ENCODE data around the gene RPS10. TPM values are rescaled to one million over a fixed set of nuclear protein-coding genes. Genes with fewer than 3 reads are reported as not detected.
A peak's percentile ranks its signal among the peaks of the same experiment; 100 is the strongest.

Gene RPS10
- total RNA-seq, result 1,626 and 1,641 TPM in 2 replicates
- long read RNA-seq, transcript RPS10-209 (6 exons, 588 nt), result major isoform, 428 of 474 reads
- long read RNA-seq, transcript RPS10-206 (6 exons, 781 nt), result minor isoform, 7 of 474 reads
- long read RNA-seq, partial matches to known transcripts, result 36 of 474 reads
- long read RNA-seq, other reads (novel, unspliced or antisense), result 0 of 474 reads

DNA sequence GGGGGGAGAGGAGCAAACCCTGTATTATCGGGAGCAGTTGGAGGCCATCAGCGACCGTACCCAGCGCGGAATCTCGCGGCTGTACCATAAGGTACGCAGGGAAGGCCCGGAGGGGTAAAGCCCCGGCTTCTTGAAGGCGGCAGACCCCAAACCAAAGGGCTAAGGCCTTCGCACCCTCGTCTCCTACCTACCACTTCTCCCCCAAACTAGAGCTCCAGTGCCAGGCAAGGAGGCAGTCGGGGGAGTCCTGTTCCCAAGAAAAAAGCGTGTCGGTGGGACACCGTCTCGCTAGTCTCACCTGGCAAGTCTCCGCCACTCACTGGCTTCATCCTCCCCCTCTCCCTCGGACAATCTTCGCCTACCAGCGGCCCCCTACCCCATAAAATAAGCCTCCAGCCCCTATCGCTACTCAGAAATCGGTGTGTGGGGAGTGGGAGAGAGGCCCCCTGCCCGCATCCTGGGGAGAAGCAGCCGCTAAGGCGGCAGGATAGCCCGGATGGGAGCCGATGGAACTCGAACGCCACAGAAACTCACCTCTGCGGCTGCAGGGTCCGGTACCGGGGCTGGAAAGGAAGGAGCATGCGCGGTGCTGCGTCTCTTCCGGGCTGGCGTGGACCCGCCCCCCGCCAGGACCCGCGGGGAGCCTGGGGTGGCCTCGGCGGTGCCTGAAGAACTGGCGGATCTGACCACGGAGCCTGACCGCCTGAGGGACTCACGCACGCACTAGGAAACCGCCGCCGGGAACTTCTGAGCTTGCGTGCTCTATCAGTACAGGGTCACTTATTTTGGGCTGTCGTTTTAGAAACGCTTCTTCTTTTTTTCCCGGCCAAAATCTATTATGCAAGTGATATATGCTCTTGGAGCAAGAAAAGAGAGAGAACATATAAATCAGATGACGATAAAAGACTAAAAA, at the start of gene RPS10:
Gene RPS10 (minus strand): TSS at position 572 of the 913 bp plus-strand sequence. CDS start 848 bp downstream, outside the sequence.
- Mint-ChIP-seq H3K27me3 (ENCODE audit: low read depth) (peaks cover 3% of the 10 kb centered on the region), H3K4me1 (peaks cover 29% of the 10 kb centered on the region), H3K27ac (ENCODE audit: unreplicated experiment) (peak within 1 kb of the TSS; percentile 100), H3K4me3 (peak within 1 kb of the TSS; percentile 100), H3K9me3 (peaks cover 2% of the 10 kb centered on the region), H3K36me3 (ENCODE audit: low read depth) (peaks cover 27% of the 10 kb centered on the region)
- peak; percentile 97 for DNase-seq (ENCODE audit: low read depth, low spot score)
- TF ChIP-seq, protein P1, sequence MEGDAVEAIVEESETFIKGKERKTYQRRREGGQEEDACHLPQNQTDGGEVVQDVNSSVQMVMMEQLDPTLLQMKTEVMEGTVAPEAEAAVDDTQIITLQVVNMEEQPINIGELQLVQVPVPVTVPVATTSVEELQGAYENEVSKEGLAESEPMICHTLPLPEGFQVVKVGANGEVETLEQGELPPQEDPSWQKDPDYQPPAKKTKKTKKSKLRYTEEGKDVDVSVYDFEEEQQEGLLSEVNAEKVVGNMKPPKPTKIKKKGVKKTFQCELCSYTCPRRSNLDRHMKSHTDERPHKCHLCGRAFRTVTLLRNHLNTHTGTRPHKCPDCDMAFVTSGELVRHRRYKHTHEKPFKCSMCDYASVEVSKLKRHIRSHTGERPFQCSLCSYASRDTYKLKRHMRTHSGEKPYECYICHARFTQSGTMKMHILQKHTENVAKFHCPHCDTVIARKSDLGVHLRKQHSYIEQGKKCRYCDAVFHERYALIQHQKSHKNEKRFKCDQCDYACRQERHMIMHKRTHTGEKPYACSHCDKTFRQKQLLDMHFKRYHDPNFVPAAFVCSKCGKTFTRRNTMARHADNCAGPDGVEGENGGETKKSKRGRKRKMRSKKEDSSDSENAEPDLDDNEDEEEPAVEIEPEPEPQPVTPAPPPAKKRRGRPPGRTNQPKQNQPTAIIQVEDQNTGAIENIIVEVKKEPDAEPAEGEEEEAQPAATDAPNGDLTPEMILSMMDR (conservative IDR thresholded peaks at IDR 0.05), result peak; percentile 14

- TF ChIP-seq, protein P1 (conservative IDR thresholded peaks at IDR 0.05), result no peak
- Mint-ChIP-seq H3K4me1 (no peaks in the 10 kb centered on the region), H3K36me3 (ENCODE audit: low read depth) (no peaks in the 10 kb centered on the region), H3K27ac (ENCODE audit: unreplicated experiment) (no peak overlapping the region), H3K27me3 (ENCODE audit: low read depth) (no peaks in the 10 kb centered on the region), H3K9me3 (no peaks in the 10 kb centered on the region), H3K4me3 (no peak overlapping the region)
- DNase-seq (ENCODE audit: low read depth, low spot score), result no peak
These were observed 49.4 kb upstream of the RPS10 start for GRCh38 chr6:34475238-34475682.

- Mint-ChIP-seq H3K36me3 (ENCODE audit: low read depth) (no peaks in the 10 kb centered on the region), H3K4me3 (no peak overlapping the region), H3K4me1 (no peaks in the 10 kb centered on the region), H3K9me3 (no peaks in the 10 kb centered on the region), H3K27ac (ENCODE audit: unreplicated experiment) (no peak overlapping the region), H3K27me3 (ENCODE audit: low read depth) (no peaks in the 10 kb centered on the region)
- DNase-seq (ENCODE audit: low read depth, low spot score), result no peak
- TF ChIP-seq, protein P1 (conservative IDR thresholded peaks at IDR 0.05), result no peak
These were observed 48.9 kb upstream of the RPS10 start for GRCh38 chr6:34474754-34475153.

DNA sequence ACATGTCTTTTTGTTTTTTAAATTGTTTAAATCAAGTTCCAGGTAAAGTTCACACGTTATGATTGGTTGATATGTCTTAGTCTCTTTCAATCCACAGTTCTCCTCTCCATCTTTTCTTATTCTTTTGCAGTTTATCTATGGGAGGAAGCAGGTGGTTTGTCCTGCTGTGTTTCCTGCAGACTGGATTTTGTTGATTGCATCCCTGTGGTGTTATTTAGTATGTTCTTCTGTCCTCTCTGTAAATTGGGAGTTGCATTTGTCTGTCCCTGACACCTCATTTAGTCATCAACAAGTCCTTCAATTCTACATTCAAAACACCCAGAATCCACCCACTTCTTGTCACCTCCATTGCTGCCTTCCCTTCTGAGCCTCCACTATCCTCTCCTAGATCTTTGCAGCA, 48.1 kb upstream of the RPS10 start:
- TF ChIP-seq, protein P1 (conservative IDR thresholded peaks at IDR 0.05), result no peak
- Mint-ChIP-seq H3K27ac (ENCODE audit: unreplicated experiment) (no peak overlapping the region), H3K9me3 (no peaks in the 10 kb centered on the region), H3K27me3 (ENCODE audit: low read depth) (no peaks in the 10 kb centered on the region), H3K4me1 (no peaks in the 10 kb centered on the region), H3K4me3 (no peak overlapping the region), H3K36me3 (ENCODE audit: low read depth) (no peaks in the 10 kb centered on the region)
- no peak for DNase-seq (ENCODE audit: low read depth, low spot score)

DNA sequence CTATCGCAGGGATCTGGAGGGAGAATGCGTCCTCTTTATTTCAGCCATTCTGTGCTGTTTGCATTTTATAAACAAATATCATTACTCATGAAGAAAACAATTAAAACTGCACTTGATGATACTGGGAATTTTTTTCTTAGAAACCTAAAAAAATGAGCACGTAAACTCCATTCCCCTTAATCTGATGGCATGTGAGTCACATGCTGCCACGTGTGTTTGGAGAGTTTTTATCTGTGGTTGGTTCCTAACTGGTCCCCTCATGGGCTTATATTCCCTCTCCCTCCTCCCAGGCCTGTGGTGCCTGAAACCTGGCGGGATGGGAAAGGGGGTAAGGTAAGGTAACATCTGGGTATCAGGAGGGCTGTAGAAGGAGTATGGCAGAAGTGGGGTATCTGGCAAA, 46.6 kb upstream of the RPS10 start:
- H3K27me3 Mint-ChIP-seq (ENCODE audit: low read depth), result no peaks in the 10 kb centered on the region
- no peak overlapping the region for H3K27ac Mint-ChIP-seq (ENCODE audit: unreplicated experiment)
- no peaks in the 10 kb centered on the region for H3K4me1 Mint-ChIP-seq
- no peak for DNase-seq (ENCODE audit: low read depth, low spot score)
- TF ChIP-seq, protein P1 (conservative IDR thresholded peaks at IDR 0.05), result no peak
- H3K4me3 Mint-ChIP-seq, result no peak overlapping the region
- no peaks in the 10 kb centered on the region for H3K36me3 Mint-ChIP-seq (ENCODE audit: low read depth)
- no peaks in the 10 kb centered on the region for H3K9me3 Mint-ChIP-seq
